Stimulated activated CD4-positive, alpha-beta T cell treated with anti-CD3 and anti-CD28 coated beads, Interleukin-1b, Interleukin-23, amount 100 ng/mL, for 4 hours (primary cell): ENCODE data around the gene MXRA8.

Experiments used
- DNase-seq, 2 donors: peaks; one replicate each; pipeline ENCODE4 v3.0.0-alpha.2; 2020; ENCODE audit warnings: low read depth in 2 of 2

The MXRA8 gene

GRCh38 chr1:1307261-1307922 is 51.0 kb downstream of the MXRA8 start:
- DNase-seq = no peak

- DNase-seq = no peak
These were observed 51.6 kb downstream of the MXRA8 start for GRCh38 chr1:1306661-1307260.

GRCh38 chr1:1306070-1306660 is 52.2 kb downstream of the MXRA8 start:
- DNase-seq = no peak

- DNase-seq = peak; percentile 61 to 67
These were observed 52.9 kb downstream of the MXRA8 start for GRCh38 chr1:1305300-1306069.

- no peak for DNase-seq
These were observed 53.7 kb downstream of the MXRA8 start for GRCh38 chr1:1304331-1305299.

- no peak for DNase-seq
These were observed 54.6 kb downstream of the MXRA8 start for GRCh38 chr1:1303736-1304135.

- DNase-seq = no peak
These were observed 55.3 kb downstream of the MXRA8 start for GRCh38 chr1:1302951-1303509.
